ENCODE results near the gene AOC2.
"Not testable (repeated sequence)": the region's sequence is repeated elsewhere in the genome, so short reads cannot be mapped to it uniquely, and the experiment has no call there.

DNA sequence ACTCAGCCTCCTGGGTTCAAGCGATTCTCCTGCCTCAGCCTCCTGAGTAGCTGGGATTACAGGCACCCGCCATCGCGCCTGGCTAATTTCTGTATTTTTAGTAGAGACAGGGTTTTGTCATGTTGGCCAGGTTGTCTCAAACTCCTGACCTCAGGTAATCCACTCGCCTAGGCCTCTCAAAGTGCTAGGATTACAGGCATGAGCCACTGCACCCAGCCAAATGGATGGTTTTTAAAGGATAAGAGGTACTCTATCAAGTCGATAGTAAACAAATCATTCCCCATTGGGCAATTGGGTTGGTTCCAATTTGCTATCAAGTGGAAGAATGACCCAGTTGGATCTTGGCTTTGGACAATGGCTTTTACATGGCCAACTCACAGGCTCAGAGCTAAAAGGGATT lies 37.3 kb downstream of the AOC2 start:
- TF ChIP-seq ZNF138 (CRISPR knock-in tag; conservative IDR thresholded peaks at IDR 0.05); GABPB1 (CRISPR knock-in tag; IDR thresholded peaks at IDR 0.05); SP1 (CRISPR knock-in tag; conservative IDR thresholded peaks at IDR 0.05); TEAD4 (CRISPR knock-in tag; IDR thresholded peaks at IDR 0.05): not testable (repeated sequence)
- TF ChIP-seq, protein P1, sequence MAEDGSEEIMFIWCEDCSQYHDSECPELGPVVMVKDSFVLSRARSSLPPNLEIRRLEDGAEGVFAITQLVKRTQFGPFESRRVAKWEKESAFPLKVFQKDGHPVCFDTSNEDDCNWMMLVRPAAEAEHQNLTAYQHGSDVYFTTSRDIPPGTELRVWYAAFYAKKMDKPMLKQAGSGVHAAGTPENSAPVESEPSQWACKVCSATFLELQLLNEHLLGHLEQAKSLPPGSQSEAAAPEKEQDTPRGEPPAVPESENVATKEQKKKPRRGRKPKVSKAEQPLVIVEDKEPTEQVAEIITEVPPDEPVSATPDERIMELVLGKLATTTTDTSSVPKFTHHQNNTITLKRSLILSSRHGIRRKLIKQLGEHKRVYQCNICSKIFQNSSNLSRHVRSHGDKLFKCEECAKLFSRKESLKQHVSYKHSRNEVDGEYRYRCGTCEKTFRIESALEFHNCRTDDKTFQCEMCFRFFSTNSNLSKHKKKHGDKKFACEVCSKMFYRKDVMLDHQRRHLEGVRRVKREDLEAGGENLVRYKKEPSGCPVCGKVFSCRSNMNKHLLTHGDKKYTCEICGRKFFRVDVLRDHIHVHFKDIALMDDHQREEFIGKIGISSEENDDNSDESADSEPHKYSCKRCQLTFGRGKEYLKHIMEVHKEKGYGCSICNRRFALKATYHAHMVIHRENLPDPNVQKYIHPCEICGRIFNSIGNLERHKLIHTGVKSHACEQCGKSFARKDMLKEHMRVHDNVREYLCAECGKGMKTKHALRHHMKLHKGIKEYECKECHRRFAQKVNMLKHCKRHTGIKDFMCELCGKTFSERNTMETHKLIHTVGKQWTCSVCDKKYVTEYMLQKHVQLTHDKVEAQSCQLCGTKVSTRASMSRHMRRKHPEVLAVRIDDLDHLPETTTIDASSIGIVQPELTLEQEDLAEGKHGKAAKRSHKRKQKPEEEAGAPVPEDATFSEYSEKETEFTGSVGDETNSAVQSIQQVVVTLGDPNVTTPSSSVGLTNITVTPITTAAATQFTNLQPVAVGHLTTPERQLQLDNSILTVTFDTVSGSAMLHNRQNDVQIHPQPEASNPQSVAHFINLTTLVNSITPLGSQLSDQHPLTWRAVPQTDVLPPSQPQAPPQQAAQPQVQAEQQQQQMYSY (CRISPR knock-in tag; IDR thresholded peaks at IDR 0.05) = not testable (repeated sequence)
- TF ChIP-seq, protein P2, sequence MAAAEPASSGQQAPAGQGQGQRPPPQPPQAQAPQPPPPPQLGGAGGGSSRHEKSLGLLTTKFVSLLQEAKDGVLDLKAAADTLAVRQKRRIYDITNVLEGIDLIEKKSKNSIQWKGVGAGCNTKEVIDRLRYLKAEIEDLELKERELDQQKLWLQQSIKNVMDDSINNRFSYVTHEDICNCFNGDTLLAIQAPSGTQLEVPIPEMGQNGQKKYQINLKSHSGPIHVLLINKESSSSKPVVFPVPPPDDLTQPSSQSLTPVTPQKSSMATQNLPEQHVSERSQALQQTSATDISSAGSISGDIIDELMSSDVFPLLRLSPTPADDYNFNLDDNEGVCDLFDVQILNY (CRISPR knock-in tag; IDR thresholded peaks at IDR 0.05) = not testable (repeated sequence)
- TF ChIP-seq, protein P3, sequence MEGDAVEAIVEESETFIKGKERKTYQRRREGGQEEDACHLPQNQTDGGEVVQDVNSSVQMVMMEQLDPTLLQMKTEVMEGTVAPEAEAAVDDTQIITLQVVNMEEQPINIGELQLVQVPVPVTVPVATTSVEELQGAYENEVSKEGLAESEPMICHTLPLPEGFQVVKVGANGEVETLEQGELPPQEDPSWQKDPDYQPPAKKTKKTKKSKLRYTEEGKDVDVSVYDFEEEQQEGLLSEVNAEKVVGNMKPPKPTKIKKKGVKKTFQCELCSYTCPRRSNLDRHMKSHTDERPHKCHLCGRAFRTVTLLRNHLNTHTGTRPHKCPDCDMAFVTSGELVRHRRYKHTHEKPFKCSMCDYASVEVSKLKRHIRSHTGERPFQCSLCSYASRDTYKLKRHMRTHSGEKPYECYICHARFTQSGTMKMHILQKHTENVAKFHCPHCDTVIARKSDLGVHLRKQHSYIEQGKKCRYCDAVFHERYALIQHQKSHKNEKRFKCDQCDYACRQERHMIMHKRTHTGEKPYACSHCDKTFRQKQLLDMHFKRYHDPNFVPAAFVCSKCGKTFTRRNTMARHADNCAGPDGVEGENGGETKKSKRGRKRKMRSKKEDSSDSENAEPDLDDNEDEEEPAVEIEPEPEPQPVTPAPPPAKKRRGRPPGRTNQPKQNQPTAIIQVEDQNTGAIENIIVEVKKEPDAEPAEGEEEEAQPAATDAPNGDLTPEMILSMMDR (IDR thresholded peaks at IDR 0.05) = not testable (repeated sequence)
- TF ChIP-seq, protein P4, sequence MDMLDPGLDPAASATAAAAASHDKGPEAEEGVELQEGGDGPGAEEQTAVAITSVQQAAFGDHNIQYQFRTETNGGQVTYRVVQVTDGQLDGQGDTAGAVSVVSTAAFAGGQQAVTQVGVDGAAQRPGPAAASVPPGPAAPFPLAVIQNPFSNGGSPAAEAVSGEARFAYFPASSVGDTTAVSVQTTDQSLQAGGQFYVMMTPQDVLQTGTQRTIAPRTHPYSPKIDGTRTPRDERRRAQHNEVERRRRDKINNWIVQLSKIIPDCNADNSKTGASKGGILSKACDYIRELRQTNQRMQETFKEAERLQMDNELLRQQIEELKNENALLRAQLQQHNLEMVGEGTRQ (CRISPR knock-in tag; IDR thresholded peaks at IDR 0.05) = not testable (repeated sequence)
